PFSK-1 (cell line): Measurements from ENCODE around the gene LPAR3.

Source experiments
- REST ChIP-seq, 2 experiments: IDR thresholded peaks; 2 replicates each; pipeline versions ENCODE4 v1.6.1 to v1.8.0; 2011 to 2012; ENCODE audit warnings: low read depth in 2 of 2, low read length in 2 of 2, control low read depth in 1 of 2, inconsistent platforms in 1 of 2, mild to moderate bottlenecking in 1 of 2, moderate library complexity in 1 of 2; ENCODE audit not compliant: insufficient read depth in 1 of 2
- SIN3A ChIP-seq: IDR thresholded peaks from 2 replicates; pipeline ENCODE4 v1.6.1; 2012; ENCODE audit warnings: mild to moderate bottlenecking, low read length, moderate library complexity, borderline replicate concordance; ENCODE audit not compliant: insufficient read depth
- TAF1 ChIP-seq: IDR thresholded peaks from 2 replicates; pipeline ENCODE4 v1.6.1; 2012; ENCODE audit warnings: low read length, control low read depth, borderline replicate concordance; ENCODE audit not compliant: insufficient read depth

- TF ChIP-seq TAF1 (no peak), REST (IDR thresholded peaks at IDR 0.05; ENCODE audit: insufficient read depth in 1 of 2, low read depth in 2 of 2, low read length in 2 of 2) (no peak), SIN3A (no peak)
Observed at GRCh38 chr1:84913555-84913892, 20.5 kb upstream of the LPAR3 start.
